NCI-H1092 (cell line): ENCODE results near the gene CLEC1A.
"Not testable (repeated sequence)": the region's sequence is repeated elsewhere in the genome, so short reads cannot be mapped to it uniquely, and the experiment has no call there.

Experiments
- DNase-seq: peaks from one replicate; lab custom pipeline; 2025; lab: John Stamatoyannopoulos, UW

The CLEC1A gene

DNA sequence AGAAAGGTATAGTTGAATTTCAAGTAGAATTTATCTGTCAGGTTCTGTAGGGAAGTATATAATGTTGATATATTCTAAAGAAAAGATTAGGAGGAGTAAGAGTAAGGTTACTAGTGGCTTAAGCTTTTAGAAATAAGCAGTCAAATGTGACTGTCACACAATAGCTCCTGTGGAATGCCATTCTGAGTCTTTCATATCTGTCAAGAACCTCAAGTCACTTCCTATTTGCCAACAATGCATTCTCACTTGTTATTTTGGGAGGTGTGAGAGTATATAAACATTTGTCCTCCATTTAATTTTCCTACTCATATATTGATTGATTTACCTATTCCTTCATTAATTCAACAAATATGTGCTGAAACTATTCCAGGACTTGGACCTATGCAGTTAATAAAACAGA lies 56.6 kb downstream of the CLEC1A start:
- no peak for DNase-seq

DNA sequence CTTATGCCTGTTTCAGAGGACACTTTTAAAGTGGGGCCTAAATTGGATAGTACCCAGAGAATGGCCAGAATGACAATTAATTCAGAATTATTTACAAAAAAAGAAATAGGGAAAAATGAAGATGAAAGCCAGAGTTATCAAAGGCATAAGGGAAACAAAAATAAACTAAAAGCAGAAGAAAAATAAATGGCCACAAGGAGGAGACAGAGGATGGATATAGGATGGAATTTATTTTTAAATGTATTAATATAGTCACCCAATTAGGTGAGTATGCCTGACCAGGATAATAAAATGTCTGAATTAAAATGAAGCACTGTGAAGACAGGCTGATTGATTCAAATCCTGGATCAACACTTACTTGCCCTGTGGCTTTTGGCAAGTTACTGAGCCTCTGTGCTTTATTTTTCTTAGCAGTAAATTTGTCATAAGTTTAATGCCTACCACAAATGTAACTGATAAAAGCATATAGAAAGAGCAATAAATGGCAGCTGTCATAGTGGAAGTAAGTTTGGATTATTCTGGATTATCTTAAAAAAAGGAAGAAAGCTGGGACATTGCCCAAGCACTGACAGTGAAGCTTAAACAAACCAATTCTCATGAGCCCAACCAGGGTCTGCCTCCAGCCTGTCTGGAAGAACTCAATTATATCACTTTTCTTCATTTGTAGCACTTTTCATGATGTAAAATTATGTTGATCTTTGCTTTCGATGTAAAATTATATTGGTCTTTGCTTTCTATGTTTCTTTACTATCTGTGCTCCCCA lies 64.8 kb downstream of the CLEC1A start:
- no peak for DNase-seq

DNA sequence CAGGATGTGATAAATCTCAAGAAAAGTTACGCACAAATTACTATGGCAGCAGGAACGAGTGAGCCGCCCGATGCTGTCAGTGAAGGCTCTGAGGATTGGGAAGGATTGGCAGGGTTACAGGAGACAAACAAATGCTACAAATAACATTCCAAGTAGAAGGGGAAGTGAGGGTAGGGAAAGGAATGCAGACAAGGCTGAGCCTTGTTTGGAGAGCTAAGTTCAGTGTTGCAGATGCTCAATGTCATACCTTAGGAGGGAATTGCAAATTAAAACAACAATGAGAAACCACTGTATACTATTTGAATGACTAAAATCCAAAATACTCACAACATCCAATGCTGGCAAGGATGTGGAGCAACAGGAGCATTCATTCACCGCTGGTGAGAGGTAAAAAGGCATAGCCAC lies 67.0 kb downstream of the CLEC1A start:
- DNase-seq: no peak

DNA sequence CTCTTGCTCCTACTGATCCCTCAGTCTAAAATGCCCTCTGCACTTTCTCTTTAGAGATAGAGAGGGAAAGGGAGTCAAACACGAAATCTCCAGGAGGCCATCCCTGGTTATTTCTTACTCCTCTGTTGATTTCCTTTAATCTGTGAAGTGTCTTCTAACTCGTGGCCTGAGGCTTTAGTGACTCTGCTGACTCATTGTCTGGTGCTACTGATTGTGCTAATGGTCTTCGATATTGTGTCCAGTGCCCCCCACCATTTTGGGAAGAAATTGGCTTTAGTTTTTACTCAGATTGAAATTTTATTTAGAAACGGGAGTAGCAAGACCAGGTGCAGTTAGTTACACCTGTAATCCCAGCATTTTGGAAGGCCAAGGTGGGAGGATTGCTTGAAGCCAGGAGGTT lies 67.5 kb downstream of the CLEC1A start:
- DNase-seq: no peak

DNA sequence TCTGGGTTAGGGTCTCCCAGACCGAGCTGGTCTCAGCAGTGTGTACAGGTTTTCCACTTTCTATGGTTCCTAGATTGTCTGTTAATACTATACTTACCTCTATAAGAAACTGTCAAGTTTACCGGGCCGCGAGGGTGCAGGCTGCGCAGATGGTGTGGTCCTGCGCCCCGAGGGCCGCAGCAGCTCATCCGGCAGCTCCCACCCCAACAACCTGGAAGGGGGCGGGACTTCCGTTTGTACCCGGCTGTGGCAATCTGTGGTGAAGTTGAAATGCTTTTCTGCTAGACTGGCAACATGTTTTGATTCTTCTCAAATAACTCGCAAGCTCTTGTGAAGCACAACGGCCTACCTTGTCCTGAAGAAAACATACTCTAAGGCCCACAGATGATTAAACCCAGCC lies 68.3 kb downstream of the CLEC1A start, which contains the start of gene CLEC9A:
Gene CLEC9A (plus strand): TSS at position 237 of the 400 bp plus-strand sequence. CDS start 22,006 bp downstream, outside the sequence.
- DNase-seq: no peak

DNA sequence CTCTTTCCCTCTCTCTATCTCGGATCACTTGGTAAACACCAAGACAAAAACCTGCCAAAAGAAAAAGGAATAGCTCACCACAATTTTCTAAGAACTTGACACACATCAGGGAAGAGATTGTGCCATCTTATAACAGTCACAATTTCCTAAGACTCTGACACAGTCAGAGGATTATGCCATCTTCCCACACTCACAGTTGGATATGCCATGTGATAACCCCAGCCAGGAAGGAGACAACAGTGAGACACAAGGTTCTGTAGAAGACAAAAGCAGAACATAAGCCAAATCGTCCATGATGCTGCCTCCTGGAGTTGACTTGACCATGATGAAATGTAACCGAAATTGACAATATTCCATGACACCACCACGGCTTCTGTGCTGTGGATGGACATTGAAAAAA lies 71.1 kb downstream of the CLEC1A start:
- DNase-seq: no peak

DNA sequence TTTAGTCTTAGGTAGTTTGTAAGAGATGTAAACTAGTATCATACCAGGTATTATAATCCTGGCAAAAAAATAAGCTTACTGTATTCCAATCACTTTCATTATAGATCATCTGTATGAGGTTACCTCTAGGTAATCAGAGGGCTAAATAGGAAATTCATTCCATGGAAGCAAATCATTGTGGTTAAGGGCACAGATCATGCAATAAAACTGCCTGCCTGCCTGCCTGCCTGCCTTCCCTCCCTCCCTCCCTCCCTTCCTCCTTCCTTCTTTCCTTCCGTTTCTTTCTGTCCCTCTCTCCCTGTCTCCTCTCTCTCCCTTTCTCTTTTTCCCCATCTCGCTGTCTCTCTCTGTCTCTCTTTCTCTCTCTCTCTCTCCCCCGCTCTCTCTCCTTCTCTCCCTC lies 71.5 kb downstream of the CLEC1A start:
- no peak for DNase-seq

DNA sequence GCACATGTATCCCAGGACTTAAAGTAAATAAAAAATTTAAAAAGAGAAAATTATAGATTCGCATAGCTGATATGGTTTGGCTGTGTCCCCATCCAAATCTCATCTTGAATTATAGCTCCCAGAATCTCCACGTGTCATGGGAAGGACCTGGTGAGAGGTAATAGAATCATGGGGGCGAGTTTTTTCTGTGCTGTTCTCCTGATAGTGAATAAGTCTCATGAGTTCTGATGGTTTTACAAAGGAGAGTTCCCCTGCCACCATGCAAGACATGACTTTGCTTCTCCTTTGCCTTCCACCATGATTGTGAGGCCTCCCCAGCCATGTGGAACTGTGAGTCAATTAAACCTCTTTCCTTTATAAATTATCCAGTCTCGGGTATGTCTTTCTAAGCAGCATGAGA lies 72.1 kb downstream of the CLEC1A start:
- DNase-seq: not testable (repeated sequence)

DNA sequence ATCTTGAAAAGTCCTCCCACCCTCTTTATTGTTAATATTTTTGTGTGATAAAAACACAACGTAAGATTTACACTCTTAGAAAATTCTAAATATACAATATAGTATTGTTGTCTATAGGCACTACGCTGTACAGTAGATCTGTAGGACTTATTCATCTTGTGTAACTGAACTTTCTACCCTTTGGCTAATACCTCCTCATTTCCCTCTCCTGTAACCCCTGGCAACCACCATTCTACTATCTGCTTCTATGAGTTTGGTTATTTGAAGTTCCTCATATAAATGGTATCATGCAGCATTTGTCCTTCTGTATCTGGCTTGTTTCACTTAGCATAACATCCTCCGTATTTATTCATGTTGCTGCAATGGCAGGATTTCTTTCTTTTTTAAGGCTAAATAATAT lies 73.5 kb downstream of the CLEC1A start:
- DNase-seq: no peak

DNA sequence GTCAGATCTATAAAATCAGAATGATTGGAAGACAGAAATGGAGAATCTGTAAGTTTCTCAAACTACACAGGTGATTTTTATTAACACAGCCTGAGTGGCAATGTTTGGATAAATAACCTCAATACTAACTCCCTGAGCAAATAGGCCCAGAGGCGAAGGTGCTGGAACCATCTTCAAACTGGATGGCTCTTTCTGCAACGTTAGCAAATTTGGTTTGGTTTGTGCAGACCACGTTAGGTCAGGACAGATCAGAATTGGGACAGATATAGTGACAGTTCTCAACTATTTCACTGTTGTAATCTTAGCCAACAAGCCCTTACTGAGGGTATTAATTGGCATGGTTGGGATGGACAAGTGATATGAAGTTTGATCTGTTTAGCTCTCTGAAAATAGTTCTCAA lies 77.4 kb downstream of the CLEC1A start:
- DNase-seq: no peak
